GM19452 (cell line): Measurements from ENCODE around the gene FUCA1.
"Not testable (repeated sequence)": the region's sequence is repeated elsewhere in the genome, so short reads cannot be mapped to it uniquely, and the experiment has no call there.

Source experiments
- ATAC-seq: cut with Tn5 transposase; IDR thresholded peaks from one replicate; pipeline ENCODE4 v1.9.1; 2021; ENCODE audit not compliant: unreplicated experiment

Gene FUCA1

DNA sequence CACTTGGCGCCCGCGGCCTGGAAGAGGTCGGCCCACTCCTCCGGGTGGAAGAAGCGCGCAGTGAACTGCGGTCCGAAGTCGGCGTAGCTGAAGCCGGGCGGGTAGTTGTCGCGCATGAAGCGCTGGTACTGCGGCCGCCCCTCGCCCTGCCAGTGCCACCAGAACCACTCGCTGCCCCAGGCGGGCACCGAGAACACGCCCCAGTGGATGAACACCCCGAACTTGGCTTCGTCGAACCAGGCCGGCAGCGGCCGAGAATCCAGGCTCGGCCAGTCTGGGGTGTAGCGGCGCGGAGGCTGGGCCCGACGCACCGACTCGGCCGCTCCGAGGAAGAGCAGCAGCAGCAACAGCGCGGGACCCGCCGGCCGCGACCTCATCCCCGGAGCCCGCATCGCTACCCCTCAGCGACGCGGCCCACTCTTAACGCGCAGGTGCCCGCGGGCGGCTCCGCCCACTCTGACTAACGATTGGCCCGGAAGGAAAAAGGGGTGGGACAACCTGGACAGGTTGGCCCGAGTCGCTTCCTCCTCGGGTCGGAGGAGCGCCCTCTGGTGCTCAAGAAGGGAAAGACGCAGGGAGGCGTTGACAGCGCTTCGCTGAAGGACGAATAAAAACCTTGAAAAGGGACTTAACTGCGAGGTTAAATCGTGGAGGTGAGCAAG is at the start of gene FUCA1:
FUCA1 (minus strand) TSS at position 396 of the 662 bp plus-strand sequence; CDS start at position 392, 4 bp downstream.
- ATAC-seq = peak; percentile 89

DNA sequence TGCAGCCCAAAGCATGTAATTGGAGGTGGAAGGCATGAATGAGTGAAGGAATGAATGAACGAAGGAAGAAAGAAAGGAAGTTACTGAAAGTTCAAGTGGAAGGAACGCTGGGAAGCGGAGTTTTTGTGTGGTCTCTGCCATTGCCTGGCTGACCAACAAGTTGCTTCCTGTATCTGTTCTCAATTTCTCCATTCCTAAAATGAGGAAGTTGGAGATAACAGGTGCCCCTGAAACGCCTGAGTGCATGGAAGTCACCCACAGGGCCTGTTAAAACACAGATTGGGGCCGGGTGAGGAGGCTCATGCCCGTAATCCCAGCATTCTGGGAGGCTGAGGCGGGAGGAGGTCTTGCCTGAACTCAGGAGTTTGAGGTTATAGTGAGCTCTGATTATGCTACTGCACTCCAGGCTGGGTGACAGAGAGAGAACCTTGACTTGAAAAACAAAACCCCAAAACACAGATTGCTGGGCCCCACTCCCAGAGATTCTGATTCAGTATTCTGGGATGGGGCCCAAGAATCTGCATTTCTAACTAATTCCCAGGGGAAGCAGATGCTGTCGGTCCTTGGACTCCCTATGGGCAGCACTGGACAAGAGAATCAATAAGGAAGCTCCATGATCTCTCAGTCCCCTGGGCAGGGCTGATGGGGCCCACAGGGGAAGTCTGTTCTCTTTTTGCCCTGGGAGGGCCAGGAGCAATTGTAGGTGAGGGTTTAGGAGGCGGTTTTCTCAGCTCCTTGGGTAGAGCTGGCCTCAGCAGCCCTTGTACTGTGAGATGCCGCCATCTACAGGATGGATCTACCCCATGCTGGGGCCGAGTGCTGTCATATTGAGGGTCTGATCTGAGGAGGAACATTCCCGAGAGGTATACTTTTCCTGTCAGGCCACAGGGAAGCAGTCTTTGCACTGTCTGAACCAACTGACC is 48.4 kb upstream of the FUCA1 start:
- ATAC-seq = no peak

DNA sequence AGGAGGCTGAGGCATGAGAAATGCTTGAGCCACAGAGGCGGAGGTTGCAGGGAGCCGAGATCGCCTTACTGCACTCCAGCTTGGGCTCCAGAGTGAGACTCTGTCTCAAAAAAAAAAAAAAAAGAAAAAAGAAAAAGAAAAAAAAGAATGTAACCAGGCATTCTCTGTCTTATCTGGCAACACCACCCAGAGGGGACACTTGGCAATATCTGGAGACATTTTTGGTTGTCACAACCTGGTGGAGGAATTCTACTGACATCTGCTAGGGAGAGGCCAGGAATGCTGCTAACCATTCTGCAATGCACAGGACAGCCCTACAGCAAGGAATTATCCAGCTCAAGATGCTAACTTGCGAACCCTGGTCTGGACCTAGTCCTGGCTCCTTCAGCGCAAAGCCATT is 47.4 kb upstream of the FUCA1 start:
- ATAC-seq = no peak

DNA sequence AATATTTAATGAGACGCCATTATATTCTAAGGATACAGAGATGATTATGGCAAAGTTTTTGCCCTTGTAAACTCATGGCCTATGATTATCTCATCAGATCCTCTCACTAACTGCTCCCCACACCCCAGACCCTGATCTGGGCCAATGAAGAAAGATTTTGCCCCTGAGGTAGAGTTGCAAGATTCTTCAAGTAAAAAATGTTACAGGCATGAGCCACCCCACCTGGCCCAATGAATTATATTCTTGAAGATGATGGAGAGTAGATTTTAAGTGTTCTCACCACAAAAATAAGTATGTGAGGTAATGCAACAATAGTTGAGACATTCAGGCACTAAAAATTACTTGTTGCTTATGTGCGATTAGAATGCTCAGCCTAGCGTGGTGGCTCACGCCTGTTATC is 46.8 kb upstream of the FUCA1 start:
- no peak for ATAC-seq

DNA sequence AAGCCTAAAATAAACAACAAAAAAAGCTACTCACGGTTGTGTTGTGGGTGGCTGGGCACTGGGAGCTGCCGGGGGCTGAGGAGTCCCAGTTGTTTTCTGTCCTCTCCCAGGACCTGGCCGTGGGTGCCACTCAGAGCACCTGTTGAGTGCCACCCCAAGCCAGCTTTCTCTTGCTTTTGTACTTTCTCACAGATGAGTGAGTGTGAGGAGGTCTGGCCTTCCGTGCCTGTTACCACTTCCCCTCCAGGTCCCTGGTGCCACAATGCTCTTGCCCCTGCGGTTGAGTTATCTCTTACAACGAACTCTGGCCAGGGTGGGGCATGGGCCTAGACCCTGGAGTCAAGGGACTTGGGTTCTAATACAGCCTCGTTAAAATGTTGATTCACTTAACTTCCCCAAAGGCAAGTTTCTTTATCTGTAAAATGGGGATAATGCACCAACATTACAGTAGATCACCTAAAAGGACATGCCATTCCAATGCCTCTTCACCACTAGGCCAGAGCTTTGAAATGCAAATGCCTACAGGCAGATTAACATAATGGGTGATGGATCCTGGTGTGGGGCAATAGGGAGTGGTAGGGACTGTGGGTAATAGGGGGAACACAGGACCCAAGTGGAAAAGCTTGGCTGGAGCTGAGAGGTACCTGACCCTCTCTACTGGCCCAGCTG is 45.3 kb upstream of the FUCA1 start, which contains the start of gene CNR2:
CNR2 (minus strand) TSS at position 151 of the 669 bp plus-strand sequence. CDS start 37,745 bp downstream, outside the sequence.
- ATAC-seq = no peak

DNA sequence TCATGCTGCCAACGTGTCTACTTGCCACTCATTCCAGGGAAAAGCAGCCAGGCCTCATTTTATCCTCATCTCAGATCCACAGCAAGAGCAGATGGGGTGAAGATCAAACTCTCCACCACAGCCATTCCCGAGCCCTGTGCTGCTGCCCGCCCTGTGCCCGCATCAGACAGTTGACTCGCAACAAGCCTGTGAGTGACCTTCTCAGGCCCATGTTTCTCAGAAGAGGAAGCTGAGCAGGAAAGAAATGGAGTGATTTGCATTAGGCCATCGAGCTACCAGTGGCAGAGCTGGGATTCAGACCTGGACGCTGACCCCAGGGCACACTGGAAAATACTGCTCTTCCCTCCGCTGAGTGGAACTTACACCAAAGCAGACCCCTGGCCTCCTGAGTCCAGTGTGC is 43.8 kb upstream of the FUCA1 start:
- no peak for ATAC-seq

DNA sequence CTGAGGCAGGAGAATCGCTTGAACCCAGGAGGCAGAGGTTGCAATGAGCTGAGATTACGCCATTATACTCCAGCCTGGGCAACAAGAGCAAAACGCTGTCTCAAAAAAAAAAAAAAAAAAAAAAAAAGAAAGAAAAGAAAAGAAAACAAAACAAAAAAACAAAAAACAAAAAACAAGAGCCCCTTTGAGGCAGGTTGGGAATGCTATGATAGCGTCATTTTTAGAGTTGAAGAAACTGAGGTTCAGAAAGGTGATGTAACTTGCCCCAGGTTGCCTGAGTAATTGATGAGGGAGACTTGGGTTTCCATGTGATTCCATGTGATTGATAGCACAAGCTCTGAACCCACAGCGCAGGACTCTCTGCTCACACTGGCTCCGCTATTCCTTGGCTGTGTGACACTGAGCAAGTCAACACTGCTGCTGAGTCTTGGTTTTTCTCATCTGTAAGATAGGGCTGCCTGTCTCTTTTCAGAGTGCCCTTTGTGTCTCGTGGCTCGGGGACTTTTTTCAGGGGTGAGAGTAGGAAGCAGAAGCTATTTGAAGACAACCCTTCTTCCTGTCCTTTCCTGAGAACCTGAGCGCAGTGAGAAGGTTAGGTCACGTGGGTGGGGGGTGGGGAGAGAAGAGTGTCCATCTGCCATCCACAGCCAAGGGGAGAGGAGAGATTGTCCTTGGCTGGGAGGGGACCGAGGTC is 42.6 kb upstream of the FUCA1 start:
- ATAC-seq = no peak

DNA sequence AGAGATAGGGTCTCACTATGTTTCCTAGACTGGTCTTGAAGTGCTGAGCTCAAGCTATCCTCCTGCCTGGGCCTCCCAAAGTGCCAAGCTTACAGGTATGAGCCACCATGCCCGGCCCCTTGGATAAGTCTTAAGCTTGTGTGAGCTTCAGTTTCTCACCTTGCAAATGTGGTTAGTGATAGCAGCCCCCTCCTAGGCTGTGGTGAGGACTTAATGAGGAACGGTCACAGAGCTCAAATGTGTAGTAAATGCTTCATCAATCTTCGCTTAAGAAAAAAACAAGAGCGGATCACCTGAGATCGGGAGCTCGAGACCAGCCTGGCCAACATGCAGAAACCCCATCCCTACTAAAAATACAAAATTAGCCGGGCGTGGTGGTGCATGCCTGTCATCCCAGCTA is 42.1 kb upstream of the FUCA1 start:
- ATAC-seq = no peak

DNA sequence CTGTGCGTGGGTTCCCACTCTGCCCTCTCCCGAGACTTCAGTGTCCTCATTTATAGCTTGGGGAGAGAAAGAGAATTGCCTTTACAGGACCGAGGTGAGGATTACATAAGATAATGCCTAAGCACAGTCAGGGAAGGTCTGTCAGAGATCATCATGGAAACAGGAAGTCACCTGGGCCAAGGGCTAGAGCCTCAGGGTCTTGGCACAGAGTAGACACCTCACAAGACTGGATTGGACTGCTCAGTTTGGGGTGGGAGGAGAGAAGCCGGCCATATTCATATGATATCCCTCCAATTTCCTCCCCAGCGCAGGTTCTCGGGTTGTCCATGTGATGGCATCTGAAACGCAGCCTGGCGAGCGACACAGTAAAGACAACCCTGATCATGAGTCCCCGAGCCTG is 41.3 kb upstream of the FUCA1 start:
- ATAC-seq = no peak

DNA sequence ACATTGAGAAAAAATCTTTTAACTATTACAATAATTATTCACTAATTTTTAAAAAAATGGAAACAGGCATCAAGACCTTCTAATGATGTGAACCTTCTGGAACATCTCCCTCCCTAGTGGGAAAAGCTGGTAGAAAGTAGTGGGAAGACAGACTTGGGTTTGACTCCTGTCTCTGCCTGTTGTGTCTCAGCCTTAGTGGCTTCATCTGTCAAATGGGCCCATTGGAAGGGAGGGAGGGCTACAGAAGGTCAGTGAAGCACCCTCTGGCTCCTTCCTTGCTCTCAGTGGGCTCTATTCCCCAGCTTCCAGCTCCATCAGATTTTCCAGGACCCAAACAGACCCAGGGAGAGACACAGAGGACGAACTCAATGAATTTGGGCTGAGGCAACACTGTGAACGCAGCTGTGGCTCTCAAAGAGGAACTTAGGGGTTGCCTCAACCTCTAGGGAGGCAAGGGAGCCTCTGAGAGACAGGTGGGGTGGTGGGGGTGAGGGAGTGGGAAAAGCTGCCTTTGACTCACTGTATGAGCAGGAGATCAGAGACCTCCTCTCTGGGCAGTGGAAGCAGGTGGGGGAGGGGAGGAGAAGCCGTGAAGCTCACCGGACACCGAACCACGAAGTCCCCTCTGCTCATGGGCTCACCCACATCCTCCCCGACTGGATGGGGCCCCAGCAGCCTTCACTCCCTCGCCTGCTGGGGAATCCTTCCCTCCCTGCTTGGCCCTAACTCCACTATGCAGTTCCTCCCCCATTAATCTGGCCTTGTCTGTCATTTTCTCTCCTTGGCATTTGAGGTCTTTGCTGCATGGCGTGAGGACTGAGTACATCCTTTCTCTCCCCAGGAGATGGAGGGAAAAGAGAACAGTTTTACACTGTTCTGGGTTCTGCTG is 40.6 kb upstream of the FUCA1 start:
- ATAC-seq = no peak

DNA sequence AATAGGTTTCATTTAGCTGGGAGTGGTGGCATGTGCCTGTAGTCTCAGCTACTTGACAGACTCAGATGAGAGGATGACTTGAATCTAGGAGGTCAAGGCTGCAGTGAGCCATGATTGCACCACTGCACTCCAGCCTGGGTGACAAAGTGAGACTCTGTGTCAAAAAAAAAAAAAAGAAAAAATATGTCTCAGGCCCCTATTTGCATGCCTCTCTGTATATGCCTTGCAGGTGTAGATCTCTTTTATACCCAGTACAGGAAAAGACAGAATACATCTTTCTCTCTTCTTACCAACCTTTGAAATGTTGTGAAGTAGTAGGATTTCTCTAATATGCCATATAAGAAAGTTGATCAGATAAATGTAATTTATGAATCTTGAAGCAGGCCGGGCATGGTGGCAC is 38.6 kb upstream of the FUCA1 start:
- ATAC-seq = no peak

DNA sequence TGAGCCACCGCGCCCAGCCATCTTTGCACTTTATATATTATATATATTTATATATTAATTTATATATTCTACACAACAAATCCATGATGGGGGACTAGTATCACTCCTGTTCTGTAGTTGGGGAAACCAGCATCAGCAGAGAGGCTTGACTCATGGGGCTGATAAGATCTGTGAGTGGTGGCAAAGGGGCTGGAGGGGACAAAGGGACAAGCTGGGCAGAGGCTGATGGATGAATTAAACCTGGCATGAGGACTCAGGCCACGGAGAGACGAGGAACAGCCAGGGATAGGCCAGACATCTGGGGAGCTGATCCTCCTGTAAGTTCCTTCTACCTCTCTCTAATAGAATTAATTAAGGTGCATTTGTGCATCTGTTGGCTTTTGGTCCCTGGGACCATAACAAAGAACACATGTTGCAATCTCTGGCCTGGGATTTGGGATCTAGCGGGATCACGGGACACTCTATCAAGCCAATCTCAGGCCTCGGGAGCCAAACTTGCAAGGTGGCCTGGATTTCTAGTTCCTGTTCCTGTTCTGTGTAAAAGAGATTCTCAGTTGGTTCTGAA is 37.5 kb upstream of the FUCA1 start:
- no peak for ATAC-seq

DNA sequence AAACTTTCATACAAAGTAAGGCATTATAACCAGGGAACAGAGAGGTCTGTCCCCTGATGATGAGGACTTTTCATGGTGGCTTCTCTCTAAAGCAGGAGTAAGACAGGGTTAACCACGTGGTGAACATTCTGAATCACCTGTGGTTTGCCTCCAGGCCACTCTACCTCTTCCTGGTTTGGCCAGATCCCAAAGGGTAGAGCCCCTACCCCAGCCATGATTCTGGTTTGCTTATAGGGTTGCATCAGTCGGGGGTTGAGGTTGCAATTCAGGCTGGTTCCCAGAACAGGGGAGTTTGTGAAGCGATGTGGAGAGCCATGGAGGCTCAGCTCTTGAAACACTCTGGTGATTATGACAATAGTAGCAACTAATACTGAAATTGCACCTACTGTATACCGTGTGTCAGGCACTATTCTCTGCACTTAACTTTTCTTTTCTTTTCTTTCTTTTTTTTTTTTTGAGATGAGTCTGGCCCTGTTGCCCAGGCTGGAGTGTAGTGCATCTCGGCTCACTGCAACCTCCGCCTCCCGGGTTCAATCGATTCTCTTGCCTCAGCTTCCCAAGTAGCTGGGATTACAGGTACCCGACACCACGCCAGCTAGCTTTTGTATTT is 36.8 kb upstream of the FUCA1 start:
- ATAC-seq = no peak

DNA sequence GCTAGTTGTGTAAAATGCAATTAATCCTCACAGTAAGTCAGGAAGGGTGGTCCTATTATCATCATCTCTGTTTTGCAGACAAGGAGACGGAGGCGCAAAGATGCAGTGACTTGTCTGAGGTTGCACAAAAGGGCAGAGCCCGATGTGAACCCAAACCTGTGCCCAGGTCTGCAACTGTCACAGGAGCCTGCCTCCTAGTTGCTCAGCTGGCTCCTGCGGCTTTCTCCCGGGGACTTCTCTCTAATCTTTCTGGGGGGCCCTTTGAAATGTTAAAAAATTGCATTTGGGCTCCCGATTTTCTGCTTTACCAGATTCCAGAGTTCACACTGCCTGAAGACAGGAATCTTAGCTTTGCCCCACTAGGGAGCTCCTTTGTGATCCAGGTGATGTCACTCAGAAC is 35.7 kb upstream of the FUCA1 start:
- no peak for ATAC-seq

DNA sequence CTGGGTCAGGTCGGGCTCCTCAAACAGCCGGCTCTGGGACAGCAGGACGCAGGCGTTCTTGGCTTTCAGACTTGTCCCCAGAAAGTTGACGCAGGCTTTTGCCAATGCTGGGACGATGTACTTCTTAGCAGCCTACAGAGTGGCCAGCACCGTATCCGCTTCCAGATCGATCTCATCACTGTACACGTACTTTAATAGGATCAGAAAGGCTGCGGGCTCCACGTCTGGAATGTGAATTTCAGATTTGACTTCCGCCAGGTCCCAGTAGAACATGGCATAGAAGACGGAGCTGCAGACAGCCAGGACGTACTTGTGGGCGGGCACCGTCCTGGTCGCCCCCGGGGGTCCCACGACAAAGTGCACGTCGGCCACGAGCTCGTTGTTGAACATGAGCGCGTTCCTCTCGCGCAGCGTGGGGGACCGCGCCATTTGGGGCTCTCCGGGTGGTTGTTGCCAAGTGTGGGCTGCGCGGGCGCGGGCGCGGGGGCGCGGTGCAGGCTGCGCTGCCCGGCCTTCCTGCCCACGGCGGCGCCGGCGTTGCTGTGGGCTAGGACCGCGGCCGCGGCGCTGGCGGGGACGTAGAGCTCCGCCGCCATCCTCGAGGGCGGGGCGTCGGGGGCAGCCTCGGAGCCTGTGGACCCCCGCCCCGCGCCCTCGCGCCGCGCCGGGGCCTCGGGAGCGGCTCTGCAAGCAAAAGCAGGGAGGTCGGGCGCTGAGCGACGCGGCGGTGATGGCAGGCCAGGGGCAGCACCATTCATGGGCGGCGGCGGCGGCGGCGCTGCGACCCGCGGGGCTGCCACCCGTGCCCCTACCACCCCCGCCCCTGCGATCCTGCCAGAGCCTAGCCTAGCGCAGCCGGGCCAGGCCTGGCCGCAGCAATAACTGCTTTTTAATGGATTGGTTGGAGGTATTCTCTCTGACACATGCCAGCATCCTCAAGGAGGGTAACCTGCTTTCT is 34.5 kb upstream of the FUCA1 start:
- ATAC-seq = no peak

DNA sequence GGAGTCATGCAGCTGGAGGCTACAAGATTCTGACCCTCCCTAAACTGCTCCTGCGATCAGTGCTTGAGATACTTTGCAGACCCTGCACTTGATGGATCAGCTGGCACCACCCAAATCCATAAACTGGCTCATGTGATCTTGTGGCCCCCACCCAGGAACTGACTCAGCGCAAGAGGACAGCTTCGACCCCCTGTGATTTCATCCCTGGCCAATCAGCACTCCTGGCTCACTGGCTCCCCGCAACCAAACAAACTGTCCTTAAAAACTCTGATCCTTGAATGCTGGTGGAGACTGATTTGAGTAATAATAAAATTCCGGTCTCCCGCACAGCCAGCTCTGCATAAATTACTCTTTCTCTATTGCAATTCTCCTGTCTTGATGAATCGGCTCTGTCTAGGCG is 31.9 kb upstream of the FUCA1 start:
- ATAC-seq = not testable (repeated sequence)

DNA sequence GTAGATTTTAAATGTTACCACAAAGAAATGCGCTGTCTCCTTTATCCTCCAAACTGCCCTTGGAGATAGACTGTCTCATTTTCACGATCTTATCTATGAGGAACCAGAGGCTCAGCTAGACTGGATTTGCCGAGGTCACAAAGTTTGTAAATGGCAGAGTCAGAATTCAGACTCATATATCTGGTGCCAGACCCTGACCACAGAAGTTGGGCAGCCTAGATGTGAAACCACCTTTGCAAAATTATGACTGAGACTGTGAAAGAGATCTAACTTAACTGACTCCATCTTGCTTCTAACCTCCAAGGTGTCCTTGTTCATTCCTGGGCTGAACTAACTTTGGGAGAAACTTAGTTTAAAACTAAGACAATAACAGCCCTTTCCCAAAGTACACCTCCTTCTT is 31.0 kb upstream of the FUCA1 start:
- ATAC-seq = no peak

DNA sequence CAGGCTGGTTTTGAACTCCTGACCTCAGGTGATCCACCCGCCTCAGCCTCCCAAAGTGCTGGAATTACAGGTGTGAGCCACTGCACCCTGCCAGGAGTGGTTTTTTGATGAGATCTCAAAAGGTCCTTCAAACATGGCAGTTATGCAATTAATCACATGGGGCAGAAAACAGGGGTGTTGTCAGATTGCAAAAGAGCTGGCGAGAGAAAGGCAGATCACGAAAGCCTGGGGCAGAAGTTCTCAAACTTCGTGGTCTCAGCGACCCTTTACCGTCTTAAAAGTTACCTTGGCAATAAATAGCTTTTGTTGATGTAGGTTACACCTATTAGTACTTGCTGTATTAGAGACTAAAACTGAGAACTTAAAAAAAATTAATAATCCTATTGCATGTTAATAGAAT is 29.0 kb upstream of the FUCA1 start:
- ATAC-seq = no peak
